Left ventricle myocardium inferior (tissue), 1 donor: ENCODE measurements around the gene ZBTB7B. TPM values are rescaled to one million over a fixed set of nuclear protein-coding genes. Genes with fewer than 3 reads are reported as not detected.

Experiments used
- DNase-seq: peaks from one replicate; pipeline ENCODE4 v3.0.0-alpha.2; 2020
- H3K27ac ChIP-seq: fragments of 200-600 bp; replicated peaks from 2 replicates; pipeline ENCODE4 v1.8.0; 2021
- H3K27me3 ChIP-seq: fragments of 200-600 bp; 2 replicates; pipeline ENCODE4 v1.8.0; 2021; ENCODE audit warnings: low read depth
- H3K36me3 ChIP-seq: fragments of 200-600 bp; 2 replicates; pipeline ENCODE4 v1.8.0; 2021
- H3K4me1 ChIP-seq: fragments of 200-600 bp; 2 replicates; pipeline ENCODE4 v1.8.0; 2021
- H3K4me3 ChIP-seq: fragments of 200-600 bp; 2 replicates; pipeline ENCODE4 v1.8.0; 2021; ENCODE audit warnings: mild to moderate bottlenecking, moderate library complexity
- H3K9me3 ChIP-seq: fragments of 200-600 bp; replicated peaks from 2 replicates; pipeline ENCODE4 v1.8.0; 2021
- CTCF ChIP-seq: fragments of 200-600 bp; IDR thresholded peaks from 2 replicates; pipeline ENCODE4 v1.8.0; 2021; ENCODE audit warnings: antibody characterized with exemption, mild to moderate bottlenecking, borderline replicate concordance
- intact Hi-C: fragments of 100-400 bp; cut with micrococcal nuclease; formaldehyde crosslinking; loops from one replicate; pipeline ENCODE4 v1.11.0; 2022
- total RNA-seq: library from RNA; stranded (reverse); fragmentation: NEBNext Ultra II Directional; extraction: Animal tissue kit (Norgen Biotek cat#: 25700); gene quantifications from one replicate; pipeline ENCODE4 v1.2.1, GENCODE V29; 2021
- donor health status: DM: no; HTN: yes; CAD: no; lungs with severe emphysema.

Gene ZBTB7B
- total RNA-seq, 1 donor from 2014 or later = 42.8 TPM

DNA sequence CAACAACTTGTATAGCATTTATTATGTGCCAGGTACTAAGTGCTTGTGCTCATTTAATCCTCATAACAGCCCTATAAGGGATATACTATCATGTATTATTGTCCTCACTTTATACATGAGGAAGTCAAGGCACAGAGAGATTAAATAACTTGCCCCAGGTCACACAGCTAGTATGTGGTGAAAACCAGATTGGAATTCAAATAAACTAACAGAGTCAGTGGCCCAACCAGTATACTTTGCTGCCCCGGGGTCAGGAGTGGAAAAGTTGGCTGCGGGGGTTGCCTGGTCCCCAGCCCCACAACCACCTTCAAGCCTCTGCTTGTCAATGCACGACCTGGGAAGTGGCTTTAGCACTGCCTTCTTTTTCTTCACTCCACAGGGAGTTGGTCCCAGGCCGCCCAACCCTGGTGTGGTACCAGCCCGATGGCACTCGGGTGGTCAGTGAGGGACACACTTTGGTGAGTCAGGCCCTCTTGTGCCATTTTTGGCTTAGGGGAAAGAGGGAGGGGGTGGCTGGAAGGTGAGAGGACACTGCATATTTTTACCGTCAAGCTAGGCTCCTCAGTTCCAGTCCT, 51.0 kb downstream of the ZBTB7B start:
- DNase-seq = no peak
- Histone ChIP-seq H3K36me3 (peaks cover 55% of the 10 kb centered on the region), H3K9me3 (no peaks in the 10 kb centered on the region), H3K4me1 (peaks cover 65% of the 10 kb centered on the region), H3K27ac (peak overlapping the region; percentile 98), H3K27me3 (no peaks in the 10 kb centered on the region), H3K4me3 (peak overlapping the region; percentile 80)
- intact Hi-C loops = no loop called here
- no peak for TF ChIP-seq CTCF

GRCh38 chr1:155057104-155057503, 54.5 kb downstream of the ZBTB7B start:
- peaks cover 57% of the 10 kb centered on the region for H3K4me1 ChIP-seq
- intact Hi-C loops = no loop called here
- DNase-seq = no peak
- H3K36me3 ChIP-seq = peaks cover 83% of the 10 kb centered on the region
- H3K9me3 ChIP-seq = no peaks in the 10 kb centered on the region
- no peak overlapping the region for H3K27ac ChIP-seq
- TF ChIP-seq CTCF = no peak
- H3K4me3 ChIP-seq = no peak overlapping the region
- no peaks in the 10 kb centered on the region for H3K27me3 ChIP-seq

DNA sequence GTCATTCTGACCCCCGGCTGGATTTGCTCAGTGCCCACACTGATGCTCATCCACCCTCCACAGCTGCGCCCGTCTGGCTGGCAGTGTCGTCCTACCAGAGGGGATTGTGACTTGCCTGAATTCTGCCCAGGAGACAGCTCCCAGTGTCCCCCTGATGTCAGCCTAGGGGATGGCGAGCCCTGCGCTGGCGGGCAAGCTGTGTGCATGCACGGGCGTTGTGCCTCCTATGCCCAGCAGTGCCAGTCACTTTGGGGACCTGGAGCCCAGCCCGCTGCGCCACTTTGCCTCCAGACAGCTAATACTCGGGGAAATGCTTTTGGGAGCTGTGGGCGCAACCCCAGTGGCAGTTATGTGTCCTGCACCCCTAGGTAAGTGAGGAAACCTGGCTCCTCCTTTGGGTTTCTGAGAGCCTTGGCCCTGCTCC, 55.2 kb downstream of the ZBTB7B start:
- intact Hi-C loops = no loop called here

DNA sequence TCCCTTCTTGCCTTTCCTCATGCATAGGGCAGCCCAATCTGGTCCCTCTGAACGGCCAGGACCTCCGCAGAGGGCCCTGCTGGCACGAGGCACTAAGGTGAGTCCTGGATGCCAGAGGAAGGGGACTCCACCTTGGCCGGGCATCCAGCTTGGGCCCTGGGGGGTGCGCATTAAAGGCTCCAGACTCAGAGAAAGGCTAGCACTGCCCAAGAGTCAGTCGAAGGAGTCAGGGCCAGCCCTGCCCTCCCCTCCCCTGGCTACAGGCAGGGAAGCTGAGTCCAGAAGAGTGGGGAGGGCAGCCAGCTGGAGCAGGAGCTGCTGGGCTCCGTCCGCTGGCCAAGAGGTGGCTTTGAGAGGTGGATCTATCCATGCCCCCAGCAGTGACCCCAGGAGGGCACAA, 58.1 kb downstream of the ZBTB7B start:
- Histone ChIP-seq H3K27me3 (no peaks in the 10 kb centered on the region), H3K9me3 (no peaks in the 10 kb centered on the region), H3K4me3 (no peak overlapping the region), H3K4me1 (peaks cover 50% of the 10 kb centered on the region), H3K36me3 (peaks cover 57% of the 10 kb centered on the region), H3K27ac (no peak overlapping the region)
- DNase-seq = no peak
- intact Hi-C loops = no loop called here
- no peak for TF ChIP-seq CTCF

More for the DNA sequence above, 55.2 kb downstream of the ZBTB7B start:
- peak; percentile 14 for TF ChIP-seq CTCF
- Histone ChIP-seq H3K36me3 (peaks cover 83% of the 10 kb centered on the region), H3K4me1 (peaks cover 57% of the 10 kb centered on the region), H3K27ac (no peak overlapping the region), H3K27me3 (no peaks in the 10 kb centered on the region), H3K4me3 (no peak overlapping the region), H3K9me3 (no peaks in the 10 kb centered on the region)
- no peak for DNase-seq

DNA sequence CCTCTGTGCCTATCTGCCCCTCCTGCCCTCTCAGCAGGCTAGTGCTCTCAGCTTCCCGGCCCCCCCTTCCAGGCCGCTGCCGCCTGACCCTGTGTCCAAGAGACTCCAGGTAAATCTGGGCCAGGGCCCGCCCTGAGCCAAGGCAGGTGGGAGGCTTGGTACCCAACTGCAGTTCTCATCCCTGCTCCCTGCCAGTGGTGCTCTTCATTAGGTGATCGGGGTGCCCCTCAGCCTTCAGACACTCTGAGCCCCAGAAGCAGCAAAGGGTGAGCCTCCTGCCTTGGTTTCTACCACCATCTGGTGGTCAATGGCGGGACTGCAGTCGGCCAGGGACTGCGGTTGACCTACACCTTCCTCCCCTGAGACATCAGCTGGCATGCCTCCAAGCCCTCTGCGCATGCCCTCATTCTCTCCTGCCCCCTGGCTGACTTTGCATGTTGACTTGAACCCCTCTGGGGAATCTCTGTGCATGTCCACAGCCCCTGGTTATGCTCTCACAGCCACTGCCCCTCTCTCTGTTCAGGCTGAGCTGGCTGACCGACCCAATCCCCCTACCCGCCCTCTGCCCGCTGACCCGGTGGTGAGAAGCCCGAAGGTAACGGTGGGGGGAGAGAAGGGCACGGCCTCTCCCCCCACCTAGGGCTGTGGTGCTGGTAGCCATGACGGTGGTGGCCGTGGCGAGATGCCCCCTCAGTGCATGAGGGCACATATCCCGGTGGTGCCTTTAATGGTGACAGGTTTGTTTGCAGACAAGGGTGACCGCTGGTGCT, 59.0 kb downstream of the ZBTB7B start:
- intact Hi-C loops = no loop called here
- H3K4me3 ChIP-seq = peak overlapping the region; percentile 81
- peaks cover 50% of the 10 kb centered on the region for H3K4me1 ChIP-seq
- no peak overlapping the region for H3K27ac ChIP-seq
- peak; percentile 99 for TF ChIP-seq CTCF
- DNase-seq = peak; percentile 87
- no peaks in the 10 kb centered on the region for H3K9me3 ChIP-seq
- no peaks in the 10 kb centered on the region for H3K27me3 ChIP-seq
- peaks cover 48% of the 10 kb centered on the region for H3K36me3 ChIP-seq
